GM08714 (cell line): ENCODE data around the gene CRYBA1.
"Not testable (repeated sequence)": the region's sequence is repeated elsewhere in the genome, so short reads cannot be mapped to it uniquely, and the experiment has no call there.

Source experiments
- H3K4me3 ChIP-seq: fragments of 200-500 bp; sonication (Bioruptor generic); 2 replicates; pipeline ENCODE4 v1.5.1; 2014; ENCODE audit warnings: mild to moderate bottlenecking, low read length, inconsistent platforms
- ZNF274 ChIP-seq: IDR thresholded peaks from 2 replicates; pipeline ENCODE4 v1.6.1; 2012; ENCODE audit warnings: mild to moderate bottlenecking, low read depth, low read length

The CRYBA1 gene

DNA sequence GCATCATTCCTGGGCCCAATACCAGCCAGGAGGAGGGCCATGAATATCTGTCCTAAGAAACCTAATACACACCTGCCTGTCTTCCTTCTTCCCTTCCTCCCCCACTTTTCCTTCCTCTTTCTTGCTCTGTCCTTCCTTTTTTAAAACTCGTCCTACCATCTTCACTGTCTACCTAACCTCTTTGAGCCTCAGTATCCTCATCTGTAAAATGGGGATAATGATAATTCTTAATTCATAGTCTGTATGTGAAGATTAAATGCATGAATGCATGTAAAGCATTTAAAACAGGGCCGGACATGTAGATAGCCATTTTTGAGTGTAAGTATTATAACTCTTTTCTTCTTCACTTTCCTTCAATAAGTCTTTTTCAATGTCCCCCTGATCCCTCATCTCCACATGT is 560 bp downstream of the CRYBA1 start:
- no peak overlapping the region for H3K4me3 ChIP-seq
- no peak for TF ChIP-seq ZNF274

DNA sequence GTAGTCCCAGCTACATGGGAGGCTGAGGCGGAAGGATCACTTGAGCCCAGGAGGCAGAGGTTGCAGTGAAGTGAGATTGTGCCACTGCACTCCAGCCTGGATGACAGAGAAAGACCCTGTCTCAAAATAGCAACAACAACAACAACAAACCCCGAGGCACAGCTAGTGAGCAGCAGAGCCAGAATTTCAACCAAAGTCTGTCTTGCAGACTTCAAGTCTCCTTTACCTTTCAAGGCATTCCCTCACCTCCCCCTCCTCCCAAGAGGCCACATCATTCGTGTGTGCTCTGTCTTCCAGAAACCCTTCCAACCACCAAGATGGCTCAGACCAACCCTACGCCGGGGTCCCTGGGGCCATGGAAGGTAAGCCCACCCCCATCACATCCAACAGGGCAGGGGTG is 2.2 kb downstream of the CRYBA1 start:
- no peak overlapping the region for H3K4me3 ChIP-seq
- TF ChIP-seq ZNF274: no peak

DNA sequence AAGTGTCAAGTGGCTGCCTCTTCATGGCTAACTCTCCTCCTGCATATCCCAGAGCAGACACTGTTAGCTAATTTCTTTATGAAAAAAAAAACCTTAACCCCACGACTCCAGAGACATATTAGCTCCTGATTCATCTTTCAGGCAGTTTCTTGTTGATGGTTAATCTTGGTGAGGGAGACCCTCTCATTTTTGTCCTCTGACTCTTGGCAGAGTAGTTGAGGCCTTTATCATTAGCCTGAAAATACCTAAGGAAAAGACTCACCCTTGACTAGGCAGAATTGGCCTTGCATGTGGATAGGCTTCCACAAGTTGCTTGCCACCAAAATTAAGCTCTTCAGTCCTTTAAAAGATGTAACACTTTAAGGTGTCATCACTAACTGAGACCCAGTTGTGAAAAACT is 4.0 kb downstream of the CRYBA1 start:
- TF ChIP-seq ZNF274: no peak

DNA sequence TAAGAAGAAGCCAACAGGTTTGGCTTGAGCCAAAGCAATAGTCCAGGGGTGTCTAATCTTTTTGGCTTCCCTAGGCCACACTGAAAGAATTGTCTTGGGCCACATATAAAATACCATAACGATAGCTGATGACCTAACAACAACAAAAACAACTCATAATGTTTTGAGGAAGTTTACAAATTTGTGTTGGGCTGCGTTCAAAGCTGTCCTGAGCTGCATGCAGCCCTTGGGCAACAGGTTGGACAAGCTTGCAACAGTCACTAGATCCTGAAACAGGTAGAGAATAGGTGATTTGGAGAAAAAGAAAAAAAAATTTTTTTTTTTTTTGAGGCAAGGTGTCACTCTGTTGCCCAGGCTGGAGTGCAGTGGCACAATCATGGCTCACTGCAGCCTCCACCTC is 4.5 kb downstream of the CRYBA1 start:
- no peak overlapping the region for H3K4me3 ChIP-seq
- TF ChIP-seq ZNF274: no peak

More for the DNA sequence above, 4.0 kb downstream of the CRYBA1 start:
- no peak overlapping the region for H3K4me3 ChIP-seq

DNA sequence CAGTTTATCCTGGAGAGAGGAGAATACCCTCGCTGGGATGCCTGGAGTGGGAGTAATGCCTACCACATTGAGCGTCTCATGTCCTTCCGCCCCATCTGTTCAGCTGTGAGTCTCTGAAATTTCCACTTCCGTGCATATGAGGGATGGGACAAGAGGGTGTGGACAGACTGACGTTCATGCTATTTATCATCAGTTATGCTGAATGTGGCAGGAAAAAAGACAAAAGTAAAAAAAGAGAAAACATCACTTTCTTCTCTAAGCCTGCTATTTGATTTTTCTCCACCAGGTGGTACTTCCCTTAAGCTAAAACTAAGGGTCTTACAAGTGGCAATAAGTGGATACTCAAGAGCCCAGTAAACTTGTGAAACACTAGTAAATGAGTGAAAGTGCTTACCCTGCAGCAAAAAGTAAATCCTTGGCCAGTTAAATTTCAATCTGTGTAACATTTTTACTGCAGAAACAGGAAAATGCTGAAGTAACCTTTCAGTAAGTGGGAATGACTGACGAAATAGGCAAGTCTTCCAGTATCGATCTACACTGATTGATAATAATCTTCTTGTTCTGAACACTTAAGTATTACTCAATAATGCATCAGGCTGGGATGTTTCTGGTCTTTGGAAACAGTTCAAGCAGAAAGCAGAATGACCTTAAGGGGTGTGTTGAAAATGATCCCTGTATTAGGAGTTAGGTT is 5.6 kb downstream of the CRYBA1 start:
- no peak for TF ChIP-seq ZNF274
- H3K4me3 ChIP-seq: no peak overlapping the region

DNA sequence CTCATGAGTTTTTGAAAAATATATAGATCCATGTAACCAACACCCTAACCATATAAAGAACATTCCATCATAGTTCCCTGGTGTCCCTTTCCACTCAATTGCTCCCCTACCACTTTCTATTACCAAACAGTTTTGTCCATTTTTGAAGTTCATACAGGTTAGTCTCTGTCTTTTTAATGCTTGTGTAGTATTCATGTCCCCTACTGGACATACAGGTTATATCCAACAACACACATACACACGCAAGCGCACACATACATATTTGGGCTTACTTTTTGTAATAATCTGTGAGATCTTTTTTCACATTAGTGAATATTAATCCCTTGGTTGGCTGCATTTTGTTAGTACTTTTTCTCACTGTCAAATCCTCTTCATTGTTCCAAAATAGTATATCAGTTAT is 6.4 kb downstream of the CRYBA1 start:
- H3K4me3 ChIP-seq: no peak overlapping the region
- no peak for TF ChIP-seq ZNF274

DNA sequence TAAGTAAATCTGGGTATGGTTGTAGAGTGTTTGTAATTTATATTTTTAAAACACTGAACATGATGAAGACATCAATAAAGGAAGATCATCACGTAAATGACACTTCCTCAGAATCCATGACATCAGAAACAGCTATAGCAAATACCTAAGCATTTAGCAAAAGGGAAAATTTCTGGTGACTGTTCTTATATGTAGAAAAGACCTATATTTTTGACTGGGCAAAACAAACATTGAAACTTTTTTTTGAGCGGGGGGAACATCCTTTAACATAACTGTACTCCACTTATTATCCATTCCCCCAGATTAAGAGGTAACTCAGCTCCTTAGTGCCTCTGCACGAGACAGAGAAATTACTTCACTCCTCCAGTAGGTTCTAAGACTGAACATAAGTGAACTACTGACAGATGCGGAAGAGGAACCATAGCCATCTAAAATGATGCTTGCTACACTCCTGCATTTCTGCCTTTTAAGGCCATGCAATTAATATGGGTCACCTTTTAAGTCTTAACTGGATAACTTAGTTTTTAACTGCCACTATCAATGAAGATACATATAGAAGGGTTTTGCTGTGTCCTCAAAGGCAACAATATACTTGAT is 9.4 kb downstream of the CRYBA1 start:
- no peak for TF ChIP-seq ZNF274
- no peak overlapping the region for H3K4me3 ChIP-seq

DNA sequence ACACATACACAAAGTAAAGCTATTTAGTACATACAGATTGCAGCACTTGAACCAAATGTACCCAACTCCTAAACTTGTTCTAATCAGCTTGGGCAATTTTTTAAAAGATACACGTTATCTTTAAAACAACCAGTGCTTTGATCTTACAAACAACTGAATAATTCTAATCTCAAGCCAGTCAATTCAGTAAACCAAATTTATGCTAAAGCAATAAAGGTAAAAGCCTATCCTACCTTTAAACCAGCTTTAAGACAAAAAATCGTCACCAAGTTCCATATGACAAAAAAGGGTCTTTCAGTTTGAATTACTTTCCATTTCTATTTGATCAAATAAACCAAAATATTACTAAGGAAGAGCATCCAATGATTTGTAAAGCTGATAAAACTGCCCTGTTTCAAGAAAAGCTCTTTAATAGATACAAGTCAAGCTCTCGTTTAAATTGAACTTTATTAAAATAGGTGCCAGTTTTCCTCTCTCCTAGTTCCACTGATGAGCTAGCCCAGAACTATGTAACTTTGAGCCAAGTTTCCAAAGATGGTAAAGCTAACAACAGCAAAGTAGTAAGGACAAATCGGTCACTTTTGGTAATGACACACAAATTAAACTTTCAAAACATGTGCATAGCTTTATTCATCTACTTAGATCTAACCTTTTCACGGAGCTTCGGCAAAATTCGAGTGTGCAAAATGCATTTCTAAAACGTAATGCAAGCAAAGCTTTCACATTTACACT is 10.2 kb downstream of the CRYBA1 start:
- no peak for TF ChIP-seq ZNF274
- H3K4me3 ChIP-seq: no peak overlapping the region

DNA sequence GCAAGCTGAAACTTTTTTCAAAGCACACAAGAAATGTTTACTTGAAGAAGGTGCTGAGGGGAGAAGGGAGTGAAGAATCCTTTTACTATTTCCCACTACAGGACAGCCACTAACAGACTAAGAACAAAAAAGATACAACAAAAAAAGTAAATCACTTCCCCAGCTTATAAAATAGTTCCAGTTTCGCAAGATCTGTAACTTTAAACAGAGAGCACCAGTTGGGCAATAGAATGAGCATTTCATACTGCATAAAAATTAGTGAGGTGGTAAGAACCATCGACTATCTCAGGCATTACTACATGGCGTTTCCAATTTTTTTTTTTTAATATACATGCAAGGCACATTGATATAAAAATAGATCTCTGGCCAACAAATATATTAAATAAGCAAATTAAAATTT is 11.1 kb downstream of the CRYBA1 start:
- TF ChIP-seq ZNF274: no peak
- no peak overlapping the region for H3K4me3 ChIP-seq

DNA sequence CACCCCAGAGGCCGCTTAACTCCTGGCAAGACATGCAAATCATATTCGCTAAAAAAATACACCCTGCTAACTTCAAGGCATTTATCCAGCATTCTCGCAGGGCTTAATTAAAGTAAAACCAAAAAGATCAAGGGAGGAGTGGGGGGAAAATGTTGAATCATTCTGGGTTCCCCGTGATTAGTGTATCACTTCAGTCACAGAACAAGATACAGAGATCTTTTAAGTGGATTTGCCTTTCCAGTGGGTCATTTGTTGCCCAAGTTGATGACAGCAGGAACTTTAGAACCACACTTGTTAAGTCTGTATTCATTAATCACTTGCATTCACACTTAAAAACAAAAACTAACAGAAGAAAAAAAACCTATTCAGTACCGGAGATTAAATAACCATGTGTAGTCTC is 17.3 kb downstream of the CRYBA1 start:
- no peak overlapping the region for H3K4me3 ChIP-seq
- TF ChIP-seq ZNF274: no peak

DNA sequence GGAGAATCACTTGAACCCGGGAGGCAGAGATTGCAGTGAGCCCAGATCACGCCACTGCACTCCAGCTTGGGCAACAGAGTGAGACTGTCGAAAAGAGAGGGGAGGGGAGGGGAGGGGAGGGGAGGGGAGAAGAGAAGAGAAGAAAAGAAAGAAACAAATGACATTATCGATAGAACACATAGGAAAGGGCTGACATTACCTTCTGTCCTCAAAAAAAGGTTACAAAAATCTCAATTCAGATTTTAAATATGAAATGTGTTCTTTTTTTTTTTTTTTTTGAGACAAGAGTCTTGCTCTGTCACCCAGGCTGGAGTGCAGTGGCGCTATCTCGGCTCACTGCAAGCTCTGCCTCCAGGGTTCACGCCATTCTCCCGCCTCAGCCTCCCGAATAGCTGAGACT is 25.3 kb downstream of the CRYBA1 start:
- not testable (repeated sequence) for H3K4me3 ChIP-seq

DNA sequence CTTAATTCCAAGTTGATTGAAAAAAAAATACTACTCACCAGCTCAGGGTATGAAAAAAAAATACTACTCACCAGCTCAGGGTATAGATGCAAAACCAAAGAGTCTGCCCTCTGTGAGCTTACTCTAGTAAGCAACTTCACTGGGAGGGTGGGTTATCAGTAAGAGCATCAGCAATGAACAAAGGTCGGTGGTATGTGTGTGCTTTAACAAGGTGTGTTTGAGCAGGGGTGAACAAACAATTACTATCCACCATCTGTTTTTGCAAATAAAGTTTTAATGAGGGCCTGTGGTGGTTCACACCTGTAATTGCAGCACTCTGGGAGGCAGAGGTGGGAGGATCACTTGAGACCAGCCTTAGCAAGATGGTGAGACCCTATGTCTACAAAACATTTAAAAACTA is 27.3 kb downstream of the CRYBA1 start:
- H3K4me3 ChIP-seq: no peak overlapping the region
- TF ChIP-seq ZNF274: no peak

DNA sequence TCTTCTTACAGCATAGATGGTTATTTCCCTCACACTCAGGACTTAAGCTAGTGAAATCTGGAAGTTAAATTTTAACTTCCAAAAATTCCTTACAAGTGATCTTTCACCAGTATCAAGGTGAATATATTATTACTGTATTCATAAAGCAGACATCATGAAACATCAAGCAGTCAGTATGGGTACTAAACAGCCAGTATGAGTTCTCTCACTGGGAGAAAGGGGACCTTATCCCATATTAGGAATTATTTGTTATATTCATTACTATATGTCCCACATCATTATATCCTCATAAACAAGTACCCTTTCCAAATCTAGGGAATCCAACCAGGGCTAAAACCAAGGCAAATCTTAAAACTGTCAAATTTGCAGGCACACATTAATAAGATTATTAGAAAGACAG is 32.0 kb downstream of the CRYBA1 start:
- no peak overlapping the region for H3K4me3 ChIP-seq
- TF ChIP-seq ZNF274: no peak

DNA sequence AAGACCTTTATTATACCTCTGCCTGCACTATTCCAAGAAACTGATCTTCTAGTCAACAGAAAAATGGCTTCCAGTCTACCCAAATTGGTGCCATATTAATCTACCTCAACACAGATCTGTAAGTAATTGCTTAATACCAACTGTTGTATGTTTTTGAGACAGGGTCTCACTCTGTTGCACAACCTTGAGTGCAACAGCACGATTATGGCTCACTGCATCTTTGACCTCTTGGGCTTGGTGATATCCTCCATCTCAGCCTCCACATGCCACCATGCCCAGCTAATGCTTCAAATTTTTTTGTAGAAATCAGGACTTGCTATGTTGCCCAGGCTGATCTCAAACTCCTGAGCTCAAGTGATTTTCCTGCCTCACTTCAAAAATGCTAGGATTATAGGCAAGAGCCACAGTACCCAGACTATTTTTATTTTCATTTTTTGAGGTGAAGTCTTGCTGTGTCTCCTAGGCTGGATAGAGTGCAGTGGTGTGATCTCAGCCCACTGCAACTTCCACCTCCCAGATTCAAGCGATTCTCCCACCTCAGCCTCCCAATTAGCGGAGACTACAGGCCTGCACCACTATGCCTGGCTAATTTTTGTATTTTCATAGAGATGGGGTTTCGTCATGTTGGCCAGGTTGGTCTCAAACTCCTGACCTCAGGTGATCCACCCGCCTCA is 32.9 kb downstream of the CRYBA1 start:
- no peak for TF ChIP-seq ZNF274

DNA sequence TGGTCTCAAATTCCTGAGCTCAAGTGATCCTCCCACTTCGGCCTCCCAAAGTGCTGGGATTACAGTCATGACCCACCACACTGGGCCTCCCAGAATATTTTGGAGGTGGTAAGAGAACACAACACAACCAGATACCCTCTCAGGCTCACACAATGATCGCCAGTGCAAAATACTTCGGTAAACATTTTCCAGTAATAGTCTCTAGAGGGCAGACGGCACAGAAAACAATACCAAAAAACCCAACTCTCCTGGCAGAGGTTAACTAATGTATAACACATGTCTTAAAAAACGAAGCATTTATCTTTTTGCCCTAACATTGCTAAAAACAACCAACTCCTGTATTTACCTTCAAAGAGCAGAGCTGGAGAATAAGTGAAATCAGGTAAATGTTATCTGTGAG is 36.8 kb downstream of the CRYBA1 start:
- TF ChIP-seq ZNF274: no peak

More for the DNA sequence above, 32.9 kb downstream of the CRYBA1 start:
- no peak overlapping the region for H3K4me3 ChIP-seq

DNA sequence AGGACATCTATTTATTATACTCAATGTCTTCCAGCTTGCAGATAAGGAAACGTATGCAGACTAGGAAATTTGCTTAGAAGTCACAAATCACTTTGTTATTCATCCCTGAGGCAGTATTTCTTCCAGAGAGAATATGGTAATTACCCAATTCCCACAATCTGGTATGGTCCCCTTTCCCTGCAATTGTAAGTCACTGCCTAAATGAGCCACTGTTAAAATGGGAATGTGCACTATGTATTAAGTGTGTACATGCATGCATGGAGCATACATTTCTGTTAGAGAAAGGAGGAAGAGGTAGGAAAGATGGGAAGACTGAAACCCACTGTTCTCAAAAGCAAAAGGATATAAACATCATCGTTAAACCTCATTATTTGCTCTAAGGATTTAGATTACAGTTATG is 37.3 kb downstream of the CRYBA1 start:
- TF ChIP-seq ZNF274: no peak
- no peak overlapping the region for H3K4me3 ChIP-seq

More for the DNA sequence above, 36.8 kb downstream of the CRYBA1 start:
- H3K4me3 ChIP-seq: no peak overlapping the region
